DMS 273 treated with DMSO at 0.1 percent for 48 hours (cell line): ENCODE results near the gene TAF11L13.

Experiments used
- DNase-seq: peaks from one replicate; lab custom pipeline; 2025; lab: John Stamatoyannopoulos, UW

Gene TAF11L13

DNA sequence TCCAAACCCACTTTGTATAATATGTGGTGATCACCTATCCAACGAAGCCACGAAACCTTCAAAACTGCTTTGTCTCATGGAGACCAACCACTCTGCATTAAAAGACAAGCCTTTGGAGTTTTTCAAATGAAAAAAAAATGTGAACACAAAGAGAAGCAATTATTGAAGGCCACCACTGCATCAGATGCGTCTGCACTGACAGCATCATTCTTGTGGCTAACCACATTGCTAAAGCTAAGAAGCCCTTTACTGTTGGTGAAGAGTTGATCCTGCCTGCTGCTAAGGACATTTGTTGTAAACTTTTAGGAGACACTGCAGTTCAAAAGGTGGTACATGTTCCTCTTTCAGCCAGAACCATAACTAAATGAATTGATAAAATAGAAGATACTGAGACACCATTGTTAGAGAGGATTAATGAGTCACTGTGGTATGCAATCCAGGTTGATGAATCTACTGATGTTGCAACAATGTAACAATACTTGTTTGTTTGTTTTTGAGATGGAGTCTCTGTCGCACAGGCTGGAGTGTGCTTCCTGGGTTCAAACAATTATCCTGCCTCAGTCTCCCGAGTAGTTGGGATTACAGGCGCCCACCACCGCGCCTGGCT is 47.8 kb downstream of the TAF11L13 start:
- DNase-seq = no peak

DNA sequence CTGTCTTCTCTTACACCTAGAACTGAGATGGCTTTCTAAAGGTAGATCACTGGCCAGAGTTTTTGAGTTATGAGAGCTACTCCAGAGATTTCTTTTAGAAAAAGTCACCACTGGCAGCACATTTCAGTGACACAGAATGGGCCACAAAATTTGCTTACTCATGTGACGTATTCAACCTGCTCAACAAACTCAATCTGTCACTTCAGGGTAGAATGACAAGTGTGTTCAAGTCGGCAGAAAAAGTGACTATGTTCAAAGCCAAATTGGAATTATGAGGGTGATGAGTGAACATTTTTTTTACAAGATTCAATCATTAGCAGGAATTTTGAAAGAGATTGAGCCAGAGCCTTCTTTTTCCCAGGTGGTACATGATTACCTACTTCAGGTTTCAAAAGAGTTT is 48.8 kb downstream of the TAF11L13 start:
- no peak for DNase-seq
